Prostate gland (tissue), 2 donors: ENCODE data around the gene MYO18B. TPM values are rescaled to one million over a fixed set of nuclear protein-coding genes. Genes with fewer than 3 reads are reported as not detected.

Source experiments
- DNase-seq: peaks from one replicate; pipeline ENCODE4 v3.0.0-alpha.2; 2019; ENCODE audit warnings: low spot score
- H3K27ac ChIP-seq, 2 donors: fragments of 200-600 bp; sonication (generic); 2 replicates each; pipeline ENCODE4 v1.5.1; 2017 to 2019
- H3K27me3 ChIP-seq: fragments of 200-600 bp; sonication (generic); replicated peaks from 2 replicates; pipeline ENCODE4 v1.5.1; 2019; ENCODE audit not compliant: insufficient read depth
- H3K36me3 ChIP-seq, 2 donors: fragments of 200-600 bp; sonication (generic); 1 replicate in 1 of 2; 2 replicates in 1 of 2; pipeline versions ENCODE4 v1.5.1 to v1.8.1; 2017 to 2019
- H3K4me1 ChIP-seq: fragments of 200-600 bp; sonication (generic); replicated peaks from 2 replicates; pipeline ENCODE4 v1.5.1; 2019
- H3K4me3 ChIP-seq, 2 donors: fragments of 200-600 bp; sonication (generic); 2 replicates each; pipeline ENCODE4 v1.5.1; 2017 to 2019
- H3K9me3 ChIP-seq: fragments of 200-600 bp; sonication (generic); 2 replicates; pipeline ENCODE4 v1.5.1; 2017
- POLR2A ChIP-seq: fragments of 450-650 bp; IDR thresholded peaks from one replicate; pipeline ENCODE4 v1.6.1; 2016; ENCODE audit warnings: antibody characterized with exemption, mild to moderate bottlenecking
- POLR2AphosphoS5 ChIP-seq: sonication (generic); formaldehyde crosslinking; IDR thresholded peaks from one replicate; pipeline ENCODE4 v1.6.1; 2017; ENCODE audit warnings: antibody characterized with exemption
- WGBS: methylation state at CpG from one replicate; pipeline ENCODE4 v1.1.5; 2018; 5-methylcytosine and 5-hydroxymethylcytosine counted together
- intact Hi-C: fragments of 100-400 bp; cut with DNase I; formaldehyde crosslinking; loops from one replicate; pipeline ENCODE4 v1.14.2; 2022
- total RNA-seq, 2 donors: library from RNA; depleted of rRNA; stranded (reverse); fragments of >200 nt; gene quantifications; one replicate each; pipeline ENCODE4 v1.1.0, GENCODE V29; 2016
- TF ChIP-seq, protein P1 (sequence below), 4 experiments: fragments of 200-600 bp in 2 of 4; fragments of 450-650 bp in 2 of 4; sonication (generic) in 2 of 4; IDR thresholded peaks; 1 replicate in 3 of 4; 2 replicates in 1 of 4; pipeline ENCODE4 v1.5.1; 2016 to 2019; ENCODE audit warnings: antibody characterized with exemption in 4 of 4, mild to moderate bottlenecking in 2 of 4, moderate library complexity in 2 of 4

MYO18B gene
- total RNA-seq, 2 donors from 2014 or later = 3.1 to 7.1 TPM

DNA sequence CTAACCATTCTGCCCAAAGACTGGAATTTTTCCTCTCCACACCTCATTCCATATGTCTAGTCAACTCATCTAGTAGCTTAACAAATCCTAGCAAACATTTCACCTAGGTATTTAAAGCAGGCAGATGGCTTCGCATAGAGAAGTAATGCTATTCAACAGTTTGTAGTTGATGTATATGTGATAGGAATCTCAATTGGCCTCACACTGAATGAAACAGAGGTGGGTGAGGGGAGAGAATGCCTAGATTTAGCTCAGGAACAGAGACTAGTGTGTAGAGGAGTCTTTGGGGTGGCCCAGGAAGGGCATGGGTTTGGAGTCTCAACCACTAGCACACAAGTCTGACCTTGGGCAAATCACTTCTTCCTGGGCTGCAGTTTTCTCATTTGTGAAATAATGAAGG lies 196.2 kb downstream of the MYO18B start:
- intact Hi-C loops = no loop called here
- Histone ChIP-seq H3K27ac (no peak overlapping the region), H3K27me3 (peaks cover 8% of the 10 kb centered on the region), H3K36me3 (no peaks in the 10 kb centered on the region), H3K4me1 (no peaks in the 10 kb centered on the region), H3K9me3 (no peaks in the 10 kb centered on the region), H3K4me3 (no peak overlapping the region)
- 86% methylated on average over 1 of the region's 1 CpG for WGBS
- no peak for DNase-seq
- TF ChIP-seq POLR2AphosphoS5 (no peak), POLR2A (no peak)
- TF ChIP-seq, protein P1, sequence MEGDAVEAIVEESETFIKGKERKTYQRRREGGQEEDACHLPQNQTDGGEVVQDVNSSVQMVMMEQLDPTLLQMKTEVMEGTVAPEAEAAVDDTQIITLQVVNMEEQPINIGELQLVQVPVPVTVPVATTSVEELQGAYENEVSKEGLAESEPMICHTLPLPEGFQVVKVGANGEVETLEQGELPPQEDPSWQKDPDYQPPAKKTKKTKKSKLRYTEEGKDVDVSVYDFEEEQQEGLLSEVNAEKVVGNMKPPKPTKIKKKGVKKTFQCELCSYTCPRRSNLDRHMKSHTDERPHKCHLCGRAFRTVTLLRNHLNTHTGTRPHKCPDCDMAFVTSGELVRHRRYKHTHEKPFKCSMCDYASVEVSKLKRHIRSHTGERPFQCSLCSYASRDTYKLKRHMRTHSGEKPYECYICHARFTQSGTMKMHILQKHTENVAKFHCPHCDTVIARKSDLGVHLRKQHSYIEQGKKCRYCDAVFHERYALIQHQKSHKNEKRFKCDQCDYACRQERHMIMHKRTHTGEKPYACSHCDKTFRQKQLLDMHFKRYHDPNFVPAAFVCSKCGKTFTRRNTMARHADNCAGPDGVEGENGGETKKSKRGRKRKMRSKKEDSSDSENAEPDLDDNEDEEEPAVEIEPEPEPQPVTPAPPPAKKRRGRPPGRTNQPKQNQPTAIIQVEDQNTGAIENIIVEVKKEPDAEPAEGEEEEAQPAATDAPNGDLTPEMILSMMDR (IDR thresholded peaks at IDR 0.05) = no peak

DNA sequence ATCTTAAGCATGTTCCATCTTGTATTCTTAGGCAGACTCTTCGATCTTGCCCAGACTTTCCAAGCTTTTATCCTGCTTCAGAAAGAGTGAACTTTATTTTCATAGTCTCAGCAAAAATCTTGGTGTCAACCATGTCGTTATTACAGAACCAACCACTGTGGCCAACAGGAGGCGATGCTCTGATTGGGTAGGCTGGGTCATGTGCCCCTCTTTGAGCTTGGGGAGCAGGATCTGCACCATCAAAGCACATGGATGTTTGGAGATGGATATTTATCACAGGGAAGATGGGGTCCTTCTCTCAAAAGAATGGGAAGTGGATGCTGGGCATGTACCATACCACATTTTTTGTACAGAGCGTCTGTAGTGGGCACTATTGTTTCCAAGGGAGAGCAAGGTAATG lies 197.4 kb downstream of the MYO18B start:
- intact Hi-C loops = no loop called here
- H3K36me3 ChIP-seq = no peaks in the 10 kb centered on the region
- no peak overlapping the region for H3K27ac ChIP-seq
- 85% methylated on average over 4 of the region's 4 CpGs for WGBS
- H3K4me3 ChIP-seq = no peak overlapping the region
- H3K9me3 ChIP-seq = no peaks in the 10 kb centered on the region
- H3K27me3 ChIP-seq = peaks cover 8% of the 10 kb centered on the region
- TF ChIP-seq POLR2A = no peak
- TF ChIP-seq POLR2AphosphoS5 = no peak
- no peak for DNase-seq
- no peaks in the 10 kb centered on the region for H3K4me1 ChIP-seq

DNA sequence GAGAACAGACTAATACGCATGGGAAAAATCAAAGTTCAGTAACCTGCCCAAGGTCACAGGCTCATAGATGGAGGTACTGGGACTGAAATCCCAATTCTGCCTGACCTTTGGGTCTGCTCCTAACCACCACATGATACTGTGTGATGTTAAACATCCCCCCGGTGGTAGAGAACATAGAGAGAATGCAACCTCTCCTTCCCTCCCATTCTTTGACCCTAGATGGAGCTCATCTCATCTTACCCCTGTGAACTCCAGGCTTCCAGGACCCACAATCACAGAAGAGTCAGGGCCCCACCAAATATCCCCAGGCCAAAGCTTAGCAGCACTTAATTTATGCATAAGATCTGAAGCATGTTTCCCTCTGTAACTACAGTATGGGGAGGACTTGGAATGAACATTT lies 198.5 kb downstream of the MYO18B start:
- no peaks in the 10 kb centered on the region for H3K9me3 ChIP-seq
- no peak overlapping the region for H3K27ac ChIP-seq
- no peaks in the 10 kb centered on the region for H3K36me3 ChIP-seq
- 85% methylated on average over 2 of the region's 2 CpGs for WGBS
- H3K4me1 ChIP-seq = no peaks in the 10 kb centered on the region
- H3K27me3 ChIP-seq = peaks cover 8% of the 10 kb centered on the region
- DNase-seq = no peak
- TF ChIP-seq, protein P1 (IDR thresholded peaks at IDR 0.05) = no peak
- TF ChIP-seq POLR2AphosphoS5 (no peak), POLR2A (no peak)
- no peak overlapping the region for H3K4me3 ChIP-seq
- intact Hi-C loops = no loop called here

DNA sequence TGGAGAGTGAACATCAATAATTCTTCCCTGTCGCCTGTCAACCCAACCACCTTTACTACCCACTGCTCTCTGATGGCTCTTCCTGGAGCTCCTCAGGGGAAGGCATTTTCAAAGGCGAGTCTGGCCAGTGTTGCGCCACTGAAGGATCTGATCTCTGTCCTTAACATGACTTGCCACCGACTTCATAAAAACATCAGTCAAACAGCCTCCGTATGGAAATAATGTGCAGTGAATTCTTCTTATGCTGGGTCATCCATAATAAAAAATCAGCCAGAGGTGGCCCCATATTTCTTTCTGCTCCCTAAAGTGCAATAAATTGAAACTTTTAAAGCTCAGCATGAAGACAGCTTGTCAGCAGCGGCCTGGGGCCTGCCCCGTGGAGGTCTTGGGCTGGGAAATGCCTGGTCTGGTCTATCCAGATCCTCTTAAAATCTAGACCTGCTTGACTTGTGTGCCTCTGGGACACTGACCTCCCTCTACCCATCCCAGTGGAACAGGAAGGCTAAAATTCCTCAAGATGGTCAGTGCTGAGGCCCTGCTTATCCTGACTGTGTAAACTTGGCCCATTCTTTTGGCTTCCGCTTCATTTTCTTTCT lies 199.5 kb downstream of the MYO18B start:
- DNase-seq = no peak
- Histone ChIP-seq H3K27me3 (peaks cover 8% of the 10 kb centered on the region), H3K4me3 (no peak overlapping the region), H3K9me3 (no peaks in the 10 kb centered on the region), H3K27ac (no peak overlapping the region), H3K4me1 (no peaks in the 10 kb centered on the region), H3K36me3 (no peaks in the 10 kb centered on the region)
- TF ChIP-seq POLR2AphosphoS5 (no peak), POLR2A (no peak)
- TF ChIP-seq, protein P1 (IDR thresholded peaks at IDR 0.05) = no peak
- intact Hi-C loops = no loop called here
- WGBS = 62% methylated on average over 8 of the region's 8 CpGs

DNA sequence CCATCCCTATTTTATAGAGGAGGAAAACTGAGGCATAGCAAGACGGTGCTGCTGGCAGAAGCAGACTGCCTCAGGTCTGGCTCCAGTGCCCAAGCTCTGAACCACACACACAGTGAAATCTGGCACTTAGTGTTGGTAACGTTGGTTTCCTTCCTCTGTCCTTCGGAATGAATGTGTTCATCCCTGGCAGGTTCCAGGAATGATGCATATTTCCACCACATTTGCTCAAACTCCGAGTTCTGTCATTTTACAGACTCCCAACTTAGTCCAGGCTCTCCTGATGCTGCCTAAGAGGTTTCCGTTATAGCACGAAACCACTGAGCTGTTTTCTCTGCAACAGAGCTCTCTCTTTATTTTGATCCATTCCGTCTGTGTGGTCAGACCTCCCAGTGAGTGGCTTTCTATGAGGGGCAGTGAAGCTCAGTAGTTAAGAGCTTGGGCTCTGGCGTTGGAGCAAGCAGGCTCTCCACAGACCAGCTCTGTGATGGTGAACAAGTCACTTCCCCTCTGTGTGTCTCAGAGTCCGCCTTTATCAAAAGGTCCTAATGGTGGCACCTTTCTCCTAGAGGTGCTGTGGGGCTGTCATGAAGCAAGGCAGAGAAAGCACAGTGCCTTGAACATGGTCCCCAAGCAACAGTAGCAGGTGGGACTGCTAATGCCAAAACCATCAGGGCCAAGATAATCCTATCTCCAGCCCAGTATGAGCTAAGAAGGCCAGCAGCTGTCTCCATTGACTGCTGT lies 200.3 kb downstream of the MYO18B start:
- WGBS = 64% methylated on average over 9 of the region's 9 CpGs
- no peak for DNase-seq
- Histone ChIP-seq H3K27ac (no peak overlapping the region), H3K4me1 (no peaks in the 10 kb centered on the region), H3K4me3 (no peak overlapping the region), H3K9me3 (no peaks in the 10 kb centered on the region), H3K27me3 (peaks cover 8% of the 10 kb centered on the region), H3K36me3 (no peaks in the 10 kb centered on the region)
- no peak for TF ChIP-seq POLR2AphosphoS5
- TF ChIP-seq, protein P1 (IDR thresholded peaks at IDR 0.05) = no peak
- no peak for TF ChIP-seq POLR2A
- intact Hi-C loops = no loop called here
